ENCODE results near the gene ERC2.

GRCh38 chr3:55631766-55632331, 836.4 kb downstream of the ERC2 start:
- TF ChIP-seq, protein P1, sequence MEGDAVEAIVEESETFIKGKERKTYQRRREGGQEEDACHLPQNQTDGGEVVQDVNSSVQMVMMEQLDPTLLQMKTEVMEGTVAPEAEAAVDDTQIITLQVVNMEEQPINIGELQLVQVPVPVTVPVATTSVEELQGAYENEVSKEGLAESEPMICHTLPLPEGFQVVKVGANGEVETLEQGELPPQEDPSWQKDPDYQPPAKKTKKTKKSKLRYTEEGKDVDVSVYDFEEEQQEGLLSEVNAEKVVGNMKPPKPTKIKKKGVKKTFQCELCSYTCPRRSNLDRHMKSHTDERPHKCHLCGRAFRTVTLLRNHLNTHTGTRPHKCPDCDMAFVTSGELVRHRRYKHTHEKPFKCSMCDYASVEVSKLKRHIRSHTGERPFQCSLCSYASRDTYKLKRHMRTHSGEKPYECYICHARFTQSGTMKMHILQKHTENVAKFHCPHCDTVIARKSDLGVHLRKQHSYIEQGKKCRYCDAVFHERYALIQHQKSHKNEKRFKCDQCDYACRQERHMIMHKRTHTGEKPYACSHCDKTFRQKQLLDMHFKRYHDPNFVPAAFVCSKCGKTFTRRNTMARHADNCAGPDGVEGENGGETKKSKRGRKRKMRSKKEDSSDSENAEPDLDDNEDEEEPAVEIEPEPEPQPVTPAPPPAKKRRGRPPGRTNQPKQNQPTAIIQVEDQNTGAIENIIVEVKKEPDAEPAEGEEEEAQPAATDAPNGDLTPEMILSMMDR (conservative IDR thresholded peaks at IDR 0.05; ENCODE audit: low read depth, low read length) = no peak
- TF ChIP-seq EZH2 (IDR thresholded peaks at IDR 0.05; ENCODE audit: low read length, unreplicated experiment) = no peak

All from PC-3 (cell line).